Gastroesophageal sphincter (tissue), 4 donors: ENCODE results near the gene LRR1. TPM values are rescaled to one million over a fixed set of nuclear protein-coding genes. Genes with fewer than 3 reads are reported as not detected.
"Not testable (repeated sequence)": the region's sequence is repeated elsewhere in the genome, so short reads cannot be mapped to it uniquely, and the experiment has no call there.

Source experiments
- ATAC-seq: fragments of 150-250 bp; one replicate; pipeline ENCODE4 v1.9.1; 2016; ENCODE audit warnings: mild to moderate bottlenecking, moderate library complexity
- H3K27ac ChIP-seq, 4 donors: fragments of 200-600 bp; sonication (generic) in 3 of 4; 1 replicate in 3 of 4; 2 replicates in 1 of 4; pipeline ENCODE4 v1.5.1; 2016 to 2019
- H3K27me3 ChIP-seq: fragments of 200-600 bp; sonication (generic); one replicate; pipeline ENCODE4 v1.5.1; 2019
- H3K36me3 ChIP-seq, 2 donors: fragments of 200-600 bp; sonication (generic); one replicate each; pipeline ENCODE4 v1.5.1; 2019; ENCODE audit warnings: control low read depth in 1 of 2
- H3K4me1 ChIP-seq, 3 donors: fragments of 200-600 bp; sonication (generic); 1 replicate in 2 of 3; 2 replicates in 1 of 3; pipeline ENCODE4 v1.5.1; 2016 to 2019; ENCODE audit warnings: control low read depth in 2 of 3
- H3K4me3 ChIP-seq, 2 donors: fragments of 200-600 bp; sonication (generic); one replicate each; pipeline ENCODE4 v1.5.1; 2019; ENCODE audit warnings: mild to moderate bottlenecking in 1 of 2, moderate library complexity in 1 of 2
- H3K9me3 ChIP-seq, 3 donors: fragments of 200-600 bp; sonication (generic); one replicate each; pipeline ENCODE4 v1.5.1; 2017 to 2019; ENCODE audit warnings: control low read depth in 2 of 3
- CTCF ChIP-seq, 4 experiments: fragments of 200-600 bp in 2 of 4; fragments of 450-650 bp in 2 of 4; sonication (generic) in 1 of 4; IDR thresholded peaks; one replicate each; pipeline ENCODE4 v1.5.1; 2017 to 2019; ENCODE audit warnings: antibody characterized with exemption in 4 of 4, mild to moderate bottlenecking in 2 of 4, moderate library complexity in 2 of 4
- EP300 ChIP-seq: sonication (generic); formaldehyde crosslinking; IDR thresholded peaks from one replicate; pipeline ENCODE4 v1.6.1; 2017; ENCODE audit warnings: antibody characterized with exemption, mild to moderate bottlenecking
- POLR2A ChIP-seq, 2 donors: fragments of 450-650 bp; IDR thresholded peaks; one replicate each; pipeline ENCODE4 v1.6.1; 2017; ENCODE audit warnings: antibody characterized with exemption in 2 of 2, mild to moderate bottlenecking in 2 of 2, moderate library complexity in 1 of 2
- POLR2AphosphoS5 ChIP-seq: sonication (generic); formaldehyde crosslinking; IDR thresholded peaks from one replicate; pipeline ENCODE4 v1.6.1; 2017; ENCODE audit warnings: antibody characterized with exemption
- WGBS, 2 donors: methylation state at CpG; one replicate each; pipeline ENCODE4 v1.1.5; 2018; ENCODE audit warnings: low coverage in 1 of 2; 5-methylcytosine and 5-hydroxymethylcytosine counted together
- total RNA-seq, 4 donors: library from RNA; depleted of rRNA; stranded (reverse); fragments of >200 nt; gene quantifications; one replicate each; pipeline ENCODE4 v1.1.0, GENCODE V29; 2016

The LRR1 gene
- total RNA-seq, 4 donors from 2014 or later: 4.0 to 13.9 (median 9.9) TPM

- Histone ChIP-seq H3K27me3 (no peaks in the 10 kb centered on the region), H3K4me3 (no peak overlapping the region), H3K36me3 (peaks cover 0 to 31% of the 10 kb centered on the region in 2 donors), H3K9me3 (no peaks in the 10 kb centered on the region), H3K27ac (no peak overlapping the region), H3K4me1 (peaks cover 5 to 35% (median 6%) of the 10 kb centered on the region in 3 donors)
- WGBS, 2 donors: 80 to 84% methylated on average over 4 of the region's 4 CpGs
- TF ChIP-seq POLR2AphosphoS5: no peak
- TF ChIP-seq CTCF (IDR thresholded peaks at IDR 0.05): no peak
- no peak for TF ChIP-seq POLR2A (IDR thresholded peaks at IDR 0.05)
- no peak for TF ChIP-seq EP300
- no peak for ATAC-seq
These were observed 16.4 kb upstream of the LRR1 start for GRCh38 chr14:49582113-49582977.

- WGBS, 2 donors: 73 to 76% methylated on average over 4 to 6 of the region's 6 CpGs
- H3K27me3 ChIP-seq: no peaks in the 10 kb centered on the region
- TF ChIP-seq POLR2AphosphoS5 (no peak), EP300 (no peak), CTCF (IDR thresholded peaks at IDR 0.05) (no peak), POLR2A (IDR thresholded peaks at IDR 0.05) (no peak)
- H3K9me3 ChIP-seq: no peaks in the 10 kb centered on the region
- no peak for ATAC-seq
- peaks cover 5 to 35% (median 6%) of the 10 kb centered on the region in 3 donors for H3K4me1 ChIP-seq
- H3K27ac ChIP-seq: no peak overlapping the region
- H3K36me3 ChIP-seq: peaks cover 0 to 28% of the 10 kb centered on the region in 2 donors
- no peak overlapping the region for H3K4me3 ChIP-seq
These were observed 15.1 kb upstream of the LRR1 start for GRCh38 chr14:49583629-49584028.

GRCh38 chr14:49584058-49584457 is 14.7 kb upstream of the LRR1 start:
- H3K27ac ChIP-seq: no peak overlapping the region
- no peaks in the 10 kb centered on the region for H3K27me3 ChIP-seq
- peaks cover 5 to 35% (median 6%) of the 10 kb centered on the region in 3 donors for H3K4me1 ChIP-seq
- H3K36me3 ChIP-seq: peaks cover 0 to 28% of the 10 kb centered on the region in 2 donors
- H3K4me3 ChIP-seq: peak overlapping the region in 1 of 2 donors; percentile 7
- TF ChIP-seq EP300 (no peak), POLR2AphosphoS5 (no peak), CTCF (IDR thresholded peaks at IDR 0.05) (no peak), POLR2A (IDR thresholded peaks at IDR 0.05) (no peak)
- no peaks in the 10 kb centered on the region for H3K9me3 ChIP-seq
- WGBS, 2 donors: 81 to 91% methylated on average over 3 to 8 of the region's 11 CpGs
- no peak for ATAC-seq

GRCh38 chr14:49584981-49585640 is 13.6 kb upstream of the LRR1 start:
- peak overlapping the region; percentile 65 to 96 for H3K4me3 ChIP-seq
- H3K9me3 ChIP-seq, H3K27me3 ChIP-seq, ATAC-seq: not testable (repeated sequence)
- H3K4me1 ChIP-seq: peaks cover 5 to 35% (median 6%) of the 10 kb centered on the region in 3 donors
- H3K36me3 ChIP-seq: peaks cover 0 to 28% of the 10 kb centered on the region in 2 donors
- WGBS, 2 donors: 6 to 7% methylated on average over 13 to 29 of the region's 32 CpGs
- H3K27ac ChIP-seq: peak overlapping the region in 3 of 4 donors; percentile 87 to 95 (median 94)

GRCh38 chr14:49585803-49586672 is 12.7 kb upstream of the LRR1 start, which contains the start of gene RPS29:
Gene RPS29, minus strand, starts transcription at chr14:49586380. Its CDS starts 34 bp downstream, at chr14:49586346.
- ATAC-seq: peak; percentile 99
- H3K4me3 ChIP-seq: peak within 1 kb of the TSS; percentile 65 to 96
- no peaks in the 10 kb centered on the region for H3K27me3 ChIP-seq
- H3K36me3 ChIP-seq: peaks cover 0 to 28% of the 10 kb centered on the region in 2 donors
- H3K27ac ChIP-seq: peak within 1 kb of the TSS; percentile 82 to 95 (median 90)
- TF ChIP-seq POLR2AphosphoS5 (peak; percentile 97), EP300 (no peak), POLR2A (IDR thresholded peaks at IDR 0.05) (peak; percentile 76 to 92)
- H3K4me1 ChIP-seq: peaks cover 5 to 35% (median 6%) of the 10 kb centered on the region in 3 donors
- no peaks in the 10 kb centered on the region for H3K9me3 ChIP-seq
- WGBS, 2 donors: 1% methylated on average over 14 to 25 of the region's 55 CpGs
